Left hindlimb (tissue), 1 donor: Measurements from ENCODE around the gene PHAF1.

Experiments used
- DNase-seq: peaks from one replicate; pipeline ENCODE4 v3.0.0-alpha.2; 2018

The PHAF1 gene

DNA sequence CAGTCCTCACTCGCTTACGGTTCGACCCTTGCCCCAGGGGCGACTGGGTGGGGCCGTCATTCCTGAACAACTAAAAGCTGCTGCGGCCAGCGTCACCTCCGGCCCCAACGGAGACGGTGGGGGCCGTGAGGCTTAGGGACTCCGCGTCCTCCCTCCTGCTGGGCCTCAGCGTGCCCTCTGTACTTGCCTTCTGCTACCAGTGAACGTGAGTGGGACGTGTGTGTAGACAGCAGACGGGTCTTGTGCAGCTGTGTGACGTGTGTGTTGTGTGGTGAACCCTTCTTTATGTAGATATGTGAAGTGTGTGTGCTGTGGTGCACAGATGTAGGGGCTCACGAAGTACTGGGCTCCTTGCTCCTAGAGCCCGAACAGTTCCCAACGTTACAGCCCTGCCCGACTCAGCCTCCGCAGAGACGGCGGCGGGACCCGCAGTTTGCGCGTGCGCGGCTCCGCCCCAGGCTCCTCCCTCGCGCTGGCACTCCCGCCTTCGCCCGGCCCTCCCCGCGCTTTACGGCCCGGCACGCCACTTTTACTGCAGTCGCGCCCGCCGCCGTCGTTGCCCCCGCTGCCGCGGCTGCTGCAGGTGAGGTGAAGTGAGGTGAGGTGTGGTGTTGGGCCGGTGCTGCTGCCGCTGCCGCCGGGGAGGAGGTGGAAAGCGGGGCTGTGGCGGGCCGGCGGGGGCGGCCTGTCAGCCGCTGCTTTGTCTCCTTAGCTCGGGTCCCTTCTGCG, at the start of gene PHAF1:
PHAF1 (plus strand) TSS at position 535 of the 729 bp plus-strand sequence. CDS start 235 bp downstream, outside the sequence.
- peak; percentile 95 for DNase-seq

DNA sequence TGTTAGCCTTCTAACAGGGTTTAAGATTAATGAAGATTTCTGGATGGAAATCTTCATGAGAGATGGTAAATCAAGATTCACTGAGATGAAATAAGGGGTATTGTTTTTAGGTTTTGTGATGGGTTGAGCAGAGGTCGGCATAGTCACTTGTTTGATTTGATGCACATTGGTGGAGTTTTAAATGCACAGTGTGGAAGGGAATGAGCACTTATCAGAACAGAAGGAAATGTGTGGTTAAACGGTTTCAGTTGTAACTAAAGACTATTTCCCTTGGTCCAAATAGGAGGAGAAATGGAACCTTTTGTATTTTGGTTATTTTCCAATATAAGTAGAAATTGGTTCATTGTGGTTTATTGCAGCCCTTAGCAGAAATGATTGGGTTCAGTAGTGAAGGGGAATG, 46.7 kb upstream of the PHAF1 start:
- no peak for DNase-seq

- no peak for DNase-seq
Observed at GRCh38 chr16:67068212-67068753, 41.5 kb upstream of the PHAF1 start.

GRCh38 chr16:67071476-67072048, 38.2 kb upstream of the PHAF1 start:
- no peak for DNase-seq

- no peak for DNase-seq
Observed at GRCh38 chr16:67075331-67075730, 34.4 kb upstream of the PHAF1 start.

DNA sequence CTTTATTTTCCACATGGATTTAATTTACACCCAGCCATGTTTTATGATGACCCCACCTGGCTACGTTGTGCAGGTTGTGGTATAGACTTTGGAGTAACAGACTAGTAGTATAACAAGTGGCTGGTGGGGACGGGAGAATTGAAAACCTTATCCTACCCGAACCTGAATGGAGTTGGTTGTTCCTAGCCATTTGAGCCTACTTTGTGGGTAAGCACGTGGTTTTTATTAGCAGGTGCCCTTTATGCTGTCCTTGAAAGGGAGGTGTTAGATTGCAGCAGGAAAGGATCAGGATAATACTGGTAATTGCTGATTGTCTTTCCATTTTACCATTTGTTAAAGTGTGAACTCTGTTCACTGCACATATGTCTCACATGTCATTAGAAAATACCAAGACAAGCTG, 31.9 kb upstream of the PHAF1 start:
- no peak for DNase-seq

DNA sequence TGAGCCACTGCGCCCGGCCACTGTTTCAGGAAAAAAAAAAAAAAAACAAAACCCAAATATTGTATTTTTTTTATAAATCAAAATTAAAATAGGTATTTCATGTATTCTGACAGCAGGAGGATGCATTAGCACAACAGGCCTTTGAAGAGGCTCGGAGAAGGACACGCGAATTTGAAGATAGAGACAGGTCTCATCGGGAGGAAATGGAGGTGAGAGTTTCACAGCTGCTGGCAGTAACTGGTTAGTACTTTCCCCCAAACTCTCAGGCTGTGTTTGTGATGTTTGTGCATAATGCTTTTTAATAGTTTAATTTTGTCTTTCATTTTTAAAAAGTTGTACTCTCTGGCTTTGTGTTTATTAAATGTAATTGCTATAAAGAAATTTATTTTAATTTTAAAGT, 27.6 kb upstream of the PHAF1 start:
- no peak for DNase-seq

DNA sequence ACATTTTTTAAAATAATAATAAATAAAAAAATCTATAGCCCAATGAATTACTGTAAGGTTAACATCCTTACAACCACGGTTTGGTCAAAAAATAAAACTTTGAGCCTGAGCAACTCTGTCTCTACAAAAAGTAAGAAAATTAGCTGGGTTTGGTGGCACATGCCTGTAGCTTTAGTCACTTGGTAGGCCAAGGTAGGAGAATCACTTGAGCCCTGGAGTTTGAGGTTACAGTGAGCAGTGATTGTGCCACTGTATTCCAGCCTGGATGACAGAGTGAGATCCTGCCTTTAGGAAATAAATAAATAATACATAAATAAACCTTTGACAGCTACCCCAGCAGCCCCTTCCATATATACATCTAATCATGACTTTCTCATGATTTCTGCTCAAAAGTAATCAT, 26.9 kb upstream of the PHAF1 start:
- no peak for DNase-seq

DNA sequence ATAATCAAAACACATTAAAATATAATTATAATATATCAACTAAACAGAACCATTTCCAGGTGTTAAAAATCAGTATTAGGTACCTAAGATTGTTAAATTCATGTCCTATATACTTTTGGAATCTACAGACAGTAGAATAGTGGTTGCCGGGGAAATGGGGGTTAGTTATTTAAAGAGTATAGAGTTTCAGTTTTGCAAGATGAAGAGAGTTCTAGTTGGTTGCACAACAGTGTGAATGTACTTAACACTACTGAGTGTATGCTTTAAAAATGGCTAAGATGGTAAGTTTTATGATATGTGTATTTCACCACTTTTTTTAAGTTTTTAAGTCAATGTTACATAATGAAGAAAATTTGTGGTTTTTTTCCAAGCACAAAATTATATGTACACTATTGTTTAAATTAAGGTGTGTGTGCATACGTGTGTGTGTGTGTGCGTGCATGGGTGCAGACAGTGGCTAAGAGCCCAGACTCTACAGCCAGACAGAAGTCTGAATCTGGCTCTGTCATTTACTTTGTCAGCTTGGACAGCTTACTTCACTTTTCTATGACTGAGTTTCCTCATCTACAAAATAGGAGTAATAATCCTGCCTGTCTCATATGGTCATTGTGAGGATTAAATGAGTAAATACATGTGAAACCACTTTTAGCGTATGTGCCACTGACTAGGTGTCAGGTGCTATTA, 25.3 kb upstream of the PHAF1 start:
- DNase-seq: no peak

- DNase-seq: no peak
Observed at GRCh38 chr16:67086822-67087221, 22.9 kb upstream of the PHAF1 start.

- no peak for DNase-seq
Observed at GRCh38 chr16:67087291-67087690, 22.4 kb upstream of the PHAF1 start.

- no peak for DNase-seq
Observed at GRCh38 chr16:67087803-67088202, 21.9 kb upstream of the PHAF1 start.

GRCh38 chr16:67088551-67088950, 21.2 kb upstream of the PHAF1 start:
- no peak for DNase-seq

- no peak for DNase-seq
Observed at GRCh38 chr16:67089101-67089500, 20.6 kb upstream of the PHAF1 start.

GRCh38 chr16:67091906-67092566, 17.7 kb upstream of the PHAF1 start:
- no peak for DNase-seq

GRCh38 chr16:67093098-67093726, 16.5 kb upstream of the PHAF1 start:
- no peak for DNase-seq

- no peak for DNase-seq
Observed at GRCh38 chr16:67098599-67098998, 11.1 kb upstream of the PHAF1 start.

DNA sequence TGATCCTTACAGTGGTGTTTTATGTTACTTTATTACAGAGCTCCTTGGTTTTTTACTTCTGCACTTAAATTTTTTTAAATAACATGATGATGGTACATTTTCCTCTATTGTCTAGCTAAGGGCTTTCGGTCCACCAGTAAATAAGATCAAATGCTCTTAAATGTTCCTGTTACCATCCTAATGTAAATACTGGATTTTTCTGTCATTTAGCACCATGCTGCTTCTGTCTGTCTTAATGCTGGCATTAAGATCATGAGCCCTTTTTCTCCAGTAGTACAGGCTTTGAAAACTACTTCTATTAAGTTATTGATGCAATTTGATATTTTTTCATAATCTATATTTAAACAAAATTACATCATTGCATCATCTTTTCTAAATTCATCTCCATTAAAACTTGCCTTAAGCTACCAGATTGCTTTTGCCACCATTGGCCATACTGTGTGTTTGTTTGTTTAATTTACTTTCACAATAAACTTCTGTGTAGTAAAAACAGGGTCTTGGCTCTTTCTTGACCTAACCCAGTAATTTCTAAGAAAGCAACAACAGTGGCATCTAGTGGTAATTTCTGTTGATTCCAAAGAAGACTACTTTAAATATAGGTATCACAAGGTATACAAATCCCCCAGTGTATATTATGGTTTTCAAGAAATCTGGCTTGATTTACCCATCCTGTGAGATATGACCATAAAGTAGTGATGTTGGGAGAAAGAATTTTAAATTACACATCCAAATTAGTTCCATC, 9.0 kb upstream of the PHAF1 start:
- DNase-seq: no peak

DNA sequence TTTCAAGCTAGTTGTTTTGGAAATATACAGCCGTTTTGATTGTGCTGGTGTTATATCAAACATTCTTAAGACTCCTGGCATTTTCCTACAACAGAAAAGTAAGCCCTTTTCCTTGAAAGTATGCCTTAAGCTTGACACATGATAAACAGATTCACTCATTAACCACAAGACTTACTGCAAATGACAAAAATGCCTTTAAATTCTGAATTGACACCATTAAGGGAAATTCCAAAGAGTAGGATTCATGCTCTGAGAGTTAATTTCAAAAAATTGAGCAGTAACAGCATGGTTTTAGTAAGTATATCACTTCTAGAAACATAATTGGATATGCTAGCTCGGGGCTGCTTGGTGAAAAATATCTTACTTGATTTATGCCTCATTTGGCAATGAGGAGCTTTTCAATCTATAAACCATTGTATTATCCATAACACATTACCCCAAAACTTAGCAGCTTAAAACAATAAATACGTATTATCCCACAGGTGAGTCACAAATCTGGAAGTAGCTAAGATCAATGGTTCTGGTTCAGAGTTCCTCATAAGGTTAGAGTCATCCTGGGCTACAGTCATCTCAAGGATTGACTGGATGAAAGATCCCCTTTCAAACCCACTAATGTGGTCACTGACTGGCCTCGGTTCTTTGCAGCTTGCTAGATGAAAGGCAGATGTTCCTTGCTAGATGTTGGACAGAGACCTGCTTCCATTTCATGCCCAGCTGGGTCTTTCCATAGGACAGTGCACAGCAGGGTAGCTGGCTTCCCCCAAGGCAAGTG, 8.2 kb upstream of the PHAF1 start:
- no peak for DNase-seq

DNA sequence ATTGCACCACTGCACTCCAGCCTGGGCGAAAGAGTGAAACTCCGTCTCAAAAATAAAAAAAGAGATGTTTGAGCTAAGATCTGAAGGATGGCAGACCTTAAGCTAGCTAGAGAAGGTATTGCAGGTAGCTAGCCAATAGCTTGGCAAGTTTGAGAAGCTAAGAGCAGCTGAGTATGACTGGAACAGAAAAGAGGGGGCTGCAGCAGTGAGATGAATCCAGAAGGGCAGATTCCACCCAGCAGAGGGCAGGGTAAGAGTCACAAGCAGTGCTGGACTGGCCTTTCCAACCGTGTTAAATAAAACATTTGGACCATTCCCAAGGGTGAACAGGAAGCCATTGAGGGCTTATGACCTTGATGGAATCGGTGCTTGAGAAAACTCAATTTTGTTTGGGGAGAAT, 5.7 kb upstream of the PHAF1 start:
- DNase-seq: no peak

- DNase-seq: no peak
Observed at GRCh38 chr16:67104845-67105244, 4.9 kb upstream of the PHAF1 start.
